GM18861 (cell line): ENCODE results near the gene SERPINB6.
"Not testable (repeated sequence)": the region's sequence is repeated elsewhere in the genome, so short reads cannot be mapped to it uniquely, and the experiment has no call there.

ENCODE experiments used
- ATAC-seq: cut with Tn5 transposase; IDR thresholded peaks from one replicate; pipeline ENCODE4 v1.9.1; 2021; ENCODE audit not compliant: unreplicated experiment

Gene SERPINB6

GRCh38 chr6:2916158-2916925, 55.0 kb downstream of the SERPINB6 start:
- ATAC-seq: no peak

GRCh38 chr6:2915150-2915549, 56.2 kb downstream of the SERPINB6 start:
- no peak for ATAC-seq

GRCh38 chr6:2914318-2914660, 57.1 kb downstream of the SERPINB6 start:
- no peak for ATAC-seq

- no peak for ATAC-seq
Measured at GRCh38 chr6:2913621-2914317, 57.6 kb downstream of the SERPINB6 start.

GRCh38 chr6:2911171-2911570, 60.2 kb downstream of the SERPINB6 start:
- ATAC-seq: no peak

GRCh38 chr6:2909718-2910117, 61.6 kb downstream of the SERPINB6 start:
- ATAC-seq: no peak

GRCh38 chr6:2909051-2909606, 62.2 kb downstream of the SERPINB6 start:
- not testable (repeated sequence) for ATAC-seq

- not testable (repeated sequence) for ATAC-seq
Measured at GRCh38 chr6:2908516-2908915, 62.9 kb downstream of the SERPINB6 start.

GRCh38 chr6:2903411-2904185, 67.8 kb downstream of the SERPINB6 start:
- ATAC-seq: not testable (repeated sequence)

GRCh38 chr6:2901645-2902502, 69.5 kb downstream of the SERPINB6 start:
- ATAC-seq: not testable (repeated sequence)

- ATAC-seq: no peak
Measured at GRCh38 chr6:2900821-2901644, 70.3 kb downstream of the SERPINB6 start.

GRCh38 chr6:2900221-2900807, 71.1 kb downstream of the SERPINB6 start:
- no peak for ATAC-seq

- ATAC-seq: no peak
Measured at GRCh38 chr6:2899596-2899995, 71.8 kb downstream of the SERPINB6 start.
